BE2C (cell line): ENCODE measurements around the gene LRRTM3. TPM values are rescaled to one million over a fixed set of nuclear protein-coding genes. Genes with fewer than 3 reads are reported as not detected.
A peak's percentile ranks its signal among the peaks of the same experiment; 100 is the strongest.

Experiments used
- DNase-seq: peaks from one replicate; pipeline ENCODE4 v3.0.0-alpha.2; 2020
- H3K27me3 ChIP-seq: fragments of 250-450 bp; sonication (Bioruptor Pico); 2 replicates; pipeline ENCODE4 v1.5.1; 2020; ENCODE audit warnings: mild to moderate bottlenecking
- H3K36me3 ChIP-seq: fragments of 250-450 bp; sonication (Bioruptor Pico); 2 replicates; pipeline ENCODE4 v1.5.1; 2020; ENCODE audit warnings: mild to moderate bottlenecking
- H3K4me1 ChIP-seq: fragments of 250-450 bp; sonication (Bioruptor Pico); 2 replicates; pipeline ENCODE4 v1.5.1; 2020
- H3K4me3 ChIP-seq: 2 replicates; pipeline ENCODE4 v1.5.1; 2011; ENCODE audit warnings: low read depth, low read length
- H3K9me3 ChIP-seq: fragments of 250-450 bp; sonication (Bioruptor Pico); 2 replicates; pipeline ENCODE4 v1.5.1; 2020
- polyA plus RNA-seq: library from polyadenylated mRNA; unstranded; fragments of >200 nt; gene quantifications from one replicate; pipeline ENCODE4 v1.2.1, GENCODE V29; 2012; ENCODE audit warnings: low read depth, missing spikeins; ENCODE audit not compliant: insufficient read length, insufficient read depth
- TF ChIP-seq, protein P1 (sequence below): IDR thresholded peaks from 2 replicates; pipeline ENCODE4 v1.5.1; 2012; ENCODE audit warnings: mild to moderate bottlenecking, low read depth, low read length

LRRTM3 gene
- polyA plus RNA-seq = not detected

- no peaks in the 10 kb centered on the region for H3K36me3 ChIP-seq
- peak within 1 kb of the TSS; percentile 17; the same call in 1 of the 2 replicates for H3K4me3 ChIP-seq
- H3K9me3 ChIP-seq = no peaks in the 10 kb centered on the region
- peaks cover 43% of the 10 kb centered on the region for H3K27me3 ChIP-seq
- TF ChIP-seq, protein P1, sequence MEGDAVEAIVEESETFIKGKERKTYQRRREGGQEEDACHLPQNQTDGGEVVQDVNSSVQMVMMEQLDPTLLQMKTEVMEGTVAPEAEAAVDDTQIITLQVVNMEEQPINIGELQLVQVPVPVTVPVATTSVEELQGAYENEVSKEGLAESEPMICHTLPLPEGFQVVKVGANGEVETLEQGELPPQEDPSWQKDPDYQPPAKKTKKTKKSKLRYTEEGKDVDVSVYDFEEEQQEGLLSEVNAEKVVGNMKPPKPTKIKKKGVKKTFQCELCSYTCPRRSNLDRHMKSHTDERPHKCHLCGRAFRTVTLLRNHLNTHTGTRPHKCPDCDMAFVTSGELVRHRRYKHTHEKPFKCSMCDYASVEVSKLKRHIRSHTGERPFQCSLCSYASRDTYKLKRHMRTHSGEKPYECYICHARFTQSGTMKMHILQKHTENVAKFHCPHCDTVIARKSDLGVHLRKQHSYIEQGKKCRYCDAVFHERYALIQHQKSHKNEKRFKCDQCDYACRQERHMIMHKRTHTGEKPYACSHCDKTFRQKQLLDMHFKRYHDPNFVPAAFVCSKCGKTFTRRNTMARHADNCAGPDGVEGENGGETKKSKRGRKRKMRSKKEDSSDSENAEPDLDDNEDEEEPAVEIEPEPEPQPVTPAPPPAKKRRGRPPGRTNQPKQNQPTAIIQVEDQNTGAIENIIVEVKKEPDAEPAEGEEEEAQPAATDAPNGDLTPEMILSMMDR = peak; percentile 76
- peak; percentile 72 for DNase-seq
- no peaks in the 10 kb centered on the region for H3K4me1 ChIP-seq
These were observed at the start of gene LRRTM3 for GRCh38 chr10:66925896-66926715. TSS of gene LRRTM3 (plus strand) at chr10:66926036.

DNA sequence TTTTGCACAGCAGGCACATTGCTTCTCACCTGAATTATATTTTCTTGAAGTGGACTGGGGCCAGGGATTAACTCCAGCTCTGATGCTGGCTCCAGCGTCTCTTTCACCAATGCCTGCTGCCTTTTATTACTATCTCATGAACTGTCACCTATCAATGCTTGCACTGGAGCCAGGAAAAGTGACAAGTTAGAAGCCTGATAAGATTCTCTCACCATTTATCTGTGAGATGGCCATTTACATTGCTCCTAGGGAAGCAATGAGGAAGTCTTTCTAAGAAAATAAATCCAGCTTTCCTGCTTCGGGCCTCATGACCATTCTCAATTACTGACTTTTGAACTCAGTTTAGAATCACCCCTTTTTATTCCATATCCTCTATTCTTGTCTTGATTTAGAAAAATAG is 48.5 kb upstream of the LRRTM3 start:
- Histone ChIP-seq H3K4me3 (no peak overlapping the region), H3K36me3 (no peaks in the 10 kb centered on the region), H3K4me1 (no peaks in the 10 kb centered on the region), H3K9me3 (no peaks in the 10 kb centered on the region), H3K27me3 (no peaks in the 10 kb centered on the region)
- DNase-seq = no peak
- TF ChIP-seq, protein P1 = no peak

- Histone ChIP-seq H3K9me3 (no peaks in the 10 kb centered on the region), H3K36me3 (no peaks in the 10 kb centered on the region), H3K4me3 (no peak overlapping the region), H3K4me1 (no peaks in the 10 kb centered on the region), H3K27me3 (no peaks in the 10 kb centered on the region)
- no peak for DNase-seq
- TF ChIP-seq, protein P1 = no peak
These were observed 45.5 kb upstream of the LRRTM3 start for GRCh38 chr10:66880292-66880691.

DNA sequence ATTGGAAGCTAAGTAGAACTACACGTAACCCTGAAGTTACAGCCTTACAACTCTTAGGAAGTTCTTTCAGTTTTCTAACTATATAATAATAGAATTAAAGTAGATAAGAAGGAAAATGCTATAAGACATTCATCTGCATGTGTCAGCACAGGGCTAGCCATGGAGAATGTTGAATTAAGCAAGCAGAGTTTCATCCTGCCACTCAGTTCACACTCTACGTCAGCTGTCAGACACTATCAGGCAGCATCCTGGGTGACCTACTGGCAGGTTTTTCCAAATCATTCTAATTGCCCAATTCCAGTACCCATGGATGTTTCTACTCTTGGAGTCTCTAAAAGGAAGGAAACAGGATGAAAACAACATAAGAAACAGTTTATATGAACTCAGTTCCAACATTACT is 45.0 kb upstream of the LRRTM3 start:
- DNase-seq = no peak
- Histone ChIP-seq H3K36me3 (no peaks in the 10 kb centered on the region), H3K4me1 (no peaks in the 10 kb centered on the region), H3K9me3 (no peaks in the 10 kb centered on the region), H3K4me3 (no peak overlapping the region), H3K27me3 (no peaks in the 10 kb centered on the region)
- TF ChIP-seq, protein P1 = no peak

GRCh38 chr10:66881814-66882213 is 44.0 kb upstream of the LRRTM3 start:
- Histone ChIP-seq H3K9me3 (no peaks in the 10 kb centered on the region), H3K36me3 (no peaks in the 10 kb centered on the region), H3K27me3 (no peaks in the 10 kb centered on the region), H3K4me3 (no peak overlapping the region), H3K4me1 (no peaks in the 10 kb centered on the region)
- TF ChIP-seq, protein P1 = no peak
- DNase-seq = no peak

DNA sequence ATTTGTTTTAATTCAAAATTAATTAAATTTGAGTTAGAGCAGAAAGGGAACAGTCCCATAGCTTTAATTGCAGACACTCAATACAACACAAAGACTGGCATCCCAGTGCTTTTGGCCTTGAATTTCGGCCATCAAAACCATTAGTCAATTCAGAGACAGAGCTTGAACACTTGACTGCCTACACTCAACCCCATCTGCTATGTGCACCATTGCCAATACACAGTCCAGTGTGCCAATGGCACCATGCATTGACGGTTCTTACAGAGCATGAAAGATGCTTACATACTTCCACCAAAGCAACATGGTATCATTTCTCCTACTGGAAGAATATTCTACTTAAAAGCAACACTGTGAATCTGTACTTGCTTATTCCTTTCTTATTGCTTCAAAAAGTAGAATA is 43.6 kb upstream of the LRRTM3 start:
- Histone ChIP-seq H3K27me3 (no peaks in the 10 kb centered on the region), H3K4me1 (no peaks in the 10 kb centered on the region), H3K9me3 (no peaks in the 10 kb centered on the region), H3K36me3 (no peaks in the 10 kb centered on the region), H3K4me3 (no peak overlapping the region)
- DNase-seq = no peak
- TF ChIP-seq, protein P1 = no peak
